C1 segment of cervical spinal cord (tissue), 14 donors: Measurements from ENCODE around the gene ANKRD17.
"Not testable (repeated sequence)": the region's sequence is repeated elsewhere in the genome, so short reads cannot be mapped to it uniquely, and the experiment has no call there.

Source experiments
- DNase-seq, 14 donors: peaks; one replicate each; lab custom pipeline; 2025; lab: John Stamatoyannopoulos, UW

The ANKRD17 gene

GRCh38 chr4:73258686-73259570, at the start of gene ANKRD17:
ANKRD17 (minus strand) TSS chr4:73258798; CDS start chr4:73258668, 130 bp downstream.
- DNase-seq = peak; percentile 63 to 99 (median 94)

- DNase-seq = peak in 2 of 14 donors; percentile 4 to 13
Measured at GRCh38 chr4:73308286-73308685, 49.7 kb upstream of the ANKRD17 start.

- DNase-seq = no peak
Measured at GRCh38 chr4:73303711-73304110, 45.1 kb upstream of the ANKRD17 start.

- no peak for DNase-seq
Measured at GRCh38 chr4:73299548-73300280, 41.1 kb upstream of the ANKRD17 start.

GRCh38 chr4:73292661-73293060, 34.1 kb upstream of the ANKRD17 start:
- DNase-seq = not testable (repeated sequence)

- no peak for DNase-seq
Measured at GRCh38 chr4:73281982-73282381, 23.4 kb upstream of the ANKRD17 start.

- DNase-seq = peak in 3 of 14 donors; percentile 7 to 23 (median 10)
Measured at GRCh38 chr4:73281396-73281795, 22.8 kb upstream of the ANKRD17 start.

- no peak for DNase-seq
Measured at GRCh38 chr4:73277201-73277600, 18.6 kb upstream of the ANKRD17 start.

GRCh38 chr4:73275318-73275654, 16.7 kb upstream of the ANKRD17 start:
- no peak for DNase-seq

GRCh38 chr4:73272816-73273215, 14.2 kb upstream of the ANKRD17 start:
- DNase-seq = no peak

GRCh38 chr4:73267050-73267449, 8.5 kb upstream of the ANKRD17 start:
- DNase-seq = no peak

- peak in 1 of 14 donors; percentile 60 for DNase-seq
Measured at GRCh38 chr4:73259571-73260090, 1.0 kb upstream of the ANKRD17 start.

GRCh38 chr4:73258436-73258685, 237 bp downstream of the ANKRD17 start:
- peak in 3 of 14 donors; percentile 63 to 90 (median 89) for DNase-seq

- peak in 7 of 14 donors; percentile 24 to 75 (median 43) for DNase-seq
Measured at GRCh38 chr4:73257651-73258435, 755 bp downstream of the ANKRD17 start.

GRCh38 chr4:73257234-73257633, 1.4 kb downstream of the ANKRD17 start:
- DNase-seq = peak in 13 of 14 donors; percentile 1 to 63 (median 52)

GRCh38 chr4:73255847-73256246, 2.8 kb downstream of the ANKRD17 start:
- not testable (repeated sequence) for DNase-seq

GRCh38 chr4:73252001-73252400, 6.6 kb downstream of the ANKRD17 start:
- no peak for DNase-seq

- no peak for DNase-seq
Measured at GRCh38 chr4:73251384-73251783, 7.2 kb downstream of the ANKRD17 start.

GRCh38 chr4:73250642-73251041, 8.0 kb downstream of the ANKRD17 start:
- DNase-seq = no peak

- no peak for DNase-seq
Measured at GRCh38 chr4:73248821-73249220, 9.8 kb downstream of the ANKRD17 start.

GRCh38 chr4:73248416-73248815, 10.2 kb downstream of the ANKRD17 start:
- DNase-seq = no peak

- no peak for DNase-seq
Measured at GRCh38 chr4:73247100-73247499, 11.5 kb downstream of the ANKRD17 start.
